Measurements from ENCODE around the gene PARD3. TPM values are rescaled to one million over a fixed set of nuclear protein-coding genes. Genes with fewer than 3 reads are reported as not detected.

PARD3 gene
- total RNA-seq, 1 experiment from 2014 or later: 51.8 TPM

DNA sequence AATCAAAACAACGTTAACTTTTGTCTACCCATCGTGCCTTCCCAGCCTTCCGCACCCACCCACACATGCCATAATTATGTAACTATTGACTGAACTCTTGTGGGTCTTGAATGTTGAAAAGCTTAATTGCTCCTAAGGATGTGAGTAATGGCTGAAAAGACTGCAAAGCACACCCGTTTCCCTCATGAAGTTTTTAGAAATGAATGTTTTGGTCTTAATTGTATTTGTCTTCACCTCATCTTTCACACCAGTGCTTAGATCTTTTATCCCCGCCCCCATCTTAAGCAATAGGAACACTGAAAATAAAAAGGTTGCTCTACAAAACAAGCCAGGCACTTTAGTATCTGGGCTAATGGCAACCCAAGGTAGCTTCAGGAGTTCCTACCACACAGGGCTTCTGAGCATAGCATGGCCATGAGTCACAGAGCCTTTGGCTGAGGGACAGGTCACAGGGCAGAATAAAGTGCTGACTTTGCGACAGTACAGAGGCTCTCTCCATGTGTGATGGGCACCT, 690.5 kb downstream of the PARD3 start (continued):
- TF ChIP-seq, protein P1, sequence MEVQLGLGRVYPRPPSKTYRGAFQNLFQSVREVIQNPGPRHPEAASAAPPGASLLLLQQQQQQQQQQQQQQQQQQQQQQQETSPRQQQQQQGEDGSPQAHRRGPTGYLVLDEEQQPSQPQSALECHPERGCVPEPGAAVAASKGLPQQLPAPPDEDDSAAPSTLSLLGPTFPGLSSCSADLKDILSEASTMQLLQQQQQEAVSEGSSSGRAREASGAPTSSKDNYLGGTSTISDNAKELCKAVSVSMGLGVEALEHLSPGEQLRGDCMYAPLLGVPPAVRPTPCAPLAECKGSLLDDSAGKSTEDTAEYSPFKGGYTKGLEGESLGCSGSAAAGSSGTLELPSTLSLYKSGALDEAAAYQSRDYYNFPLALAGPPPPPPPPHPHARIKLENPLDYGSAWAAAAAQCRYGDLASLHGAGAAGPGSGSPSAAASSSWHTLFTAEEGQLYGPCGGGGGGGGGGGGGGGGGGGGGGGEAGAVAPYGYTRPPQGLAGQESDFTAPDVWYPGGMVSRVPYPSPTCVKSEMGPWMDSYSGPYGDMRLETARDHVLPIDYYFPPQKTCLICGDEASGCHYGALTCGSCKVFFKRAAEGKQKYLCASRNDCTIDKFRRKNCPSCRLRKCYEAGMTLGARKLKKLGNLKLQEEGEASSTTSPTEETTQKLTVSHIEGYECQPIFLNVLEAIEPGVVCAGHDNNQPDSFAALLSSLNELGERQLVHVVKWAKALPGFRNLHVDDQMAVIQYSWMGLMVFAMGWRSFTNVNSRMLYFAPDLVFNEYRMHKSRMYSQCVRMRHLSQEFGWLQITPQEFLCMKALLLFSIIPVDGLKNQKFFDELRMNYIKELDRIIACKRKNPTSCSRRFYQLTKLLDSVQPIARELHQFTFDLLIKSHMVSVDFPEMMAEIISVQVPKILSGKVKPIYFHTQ (CRISPR knock-in tag; IDR thresholded peaks at IDR 0.05): no peak
- no peak for TF ChIP-seq IRF2 (CRISPR knock-in tag; IDR thresholded peaks at IDR 0.05; ENCODE audit: borderline replicate concordance, low read depth)
- no peak for TF ChIP-seq TCF7 (CRISPR knock-in tag; IDR thresholded peaks at IDR 0.05; ENCODE audit: low read depth)
- TF ChIP-seq, protein P2, sequence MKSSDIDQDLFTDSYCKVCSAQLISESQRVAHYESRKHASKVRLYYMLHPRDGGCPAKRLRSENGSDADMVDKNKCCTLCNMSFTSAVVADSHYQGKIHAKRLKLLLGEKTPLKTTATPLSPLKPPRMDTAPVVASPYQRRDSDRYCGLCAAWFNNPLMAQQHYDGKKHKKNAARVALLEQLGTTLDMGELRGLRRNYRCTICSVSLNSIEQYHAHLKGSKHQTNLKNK (CRISPR knock-in tag; IDR thresholded peaks at IDR 0.05): no peak
- no peak for TF ChIP-seq KAT7 (CRISPR knock-in tag; IDR thresholded peaks at IDR 0.05; ENCODE audit: borderline replicate concordance)
- TF ChIP-seq, protein P3, sequence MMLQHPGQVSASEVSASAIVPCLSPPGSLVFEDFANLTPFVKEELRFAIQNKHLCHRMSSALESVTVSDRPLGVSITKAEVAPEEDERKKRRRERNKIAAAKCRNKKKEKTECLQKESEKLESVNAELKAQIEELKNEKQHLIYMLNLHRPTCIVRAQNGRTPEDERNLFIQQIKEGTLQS (CRISPR knock-in tag; conservative IDR thresholded peaks at IDR 0.05): no peak
- TF ChIP-seq, protein P4, sequence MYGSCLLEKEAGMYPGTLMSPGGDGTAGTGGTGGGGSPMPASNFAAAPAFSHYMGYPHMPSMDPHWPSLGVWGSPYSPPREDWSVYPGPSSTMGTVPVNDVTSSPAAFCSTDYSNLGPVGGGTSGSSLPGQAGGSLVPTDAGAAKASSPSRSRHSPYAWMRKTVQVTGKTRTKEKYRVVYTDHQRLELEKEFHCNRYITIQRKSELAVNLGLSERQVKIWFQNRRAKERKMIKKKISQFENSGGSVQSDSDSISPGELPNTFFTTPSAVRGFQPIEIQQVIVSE (CRISPR knock-in tag; IDR thresholded peaks at IDR 0.05; ENCODE audit: borderline replicate concordance): no peak
- no peak for TF ChIP-seq TEAD1 (CRISPR knock-in tag; IDR thresholded peaks at IDR 0.05)
- no peak for TF ChIP-seq TP53 (CRISPR knock-in tag; IDR thresholded peaks at IDR 0.05)

- CTCF ChIA-PET: interaction anchor here (0.6 to 1.0 kb wide), 2 partner anchors 100 to 787 kb away, joined by 3 read pairs; partner anchors contain the start of gene NRP1
- H3K27me3 Mint-ChIP-seq (ENCODE audit: low read depth): no peaks in the 10 kb centered on the region
- no peaks in the 10 kb centered on the region for H3K9me3 Mint-ChIP-seq
- H3K4me3 Mint-ChIP-seq: no peak overlapping the region
- ATAC-seq: no peak
- no peak for DNase-seq (ENCODE audit: low spot score)
- H3K4me1 Mint-ChIP-seq: peaks cover 10% of the 10 kb centered on the region
- POLR2A ChIA-PET: no interaction called here
- no peak overlapping the region; the same call in 1 of the 2 replicates for H3K27ac Mint-ChIP-seq
- H3K36me3 Mint-ChIP-seq: no peaks in the 10 kb centered on the region; the same call in 1 of the 2 replicates
- TF ChIP-seq ATF1 (CRISPR knock-in tag; IDR thresholded peaks at IDR 0.05) (no peak), NFATC4 (CRISPR knock-in tag; IDR thresholded peaks at IDR 0.05) (no peak), KAT7 (CRISPR knock-in tag; IDR thresholded peaks at IDR 0.05; ENCODE audit: borderline replicate concordance) (no peak), MLX (CRISPR knock-in tag; IDR thresholded peaks at IDR 0.05) (no peak), ZNF281 (CRISPR knock-in tag; IDR thresholded peaks at IDR 0.05) (no peak), STAT6 (CRISPR knock-in tag; conservative IDR thresholded peaks at IDR 0.05; ENCODE audit: low read depth) (no peak), PRRX2 (CRISPR knock-in tag; IDR thresholded peaks at IDR 0.05) (no peak), TEAD1 (CRISPR knock-in tag; IDR thresholded peaks at IDR 0.05) (no peak)
- TF ChIP-seq, protein P5, sequence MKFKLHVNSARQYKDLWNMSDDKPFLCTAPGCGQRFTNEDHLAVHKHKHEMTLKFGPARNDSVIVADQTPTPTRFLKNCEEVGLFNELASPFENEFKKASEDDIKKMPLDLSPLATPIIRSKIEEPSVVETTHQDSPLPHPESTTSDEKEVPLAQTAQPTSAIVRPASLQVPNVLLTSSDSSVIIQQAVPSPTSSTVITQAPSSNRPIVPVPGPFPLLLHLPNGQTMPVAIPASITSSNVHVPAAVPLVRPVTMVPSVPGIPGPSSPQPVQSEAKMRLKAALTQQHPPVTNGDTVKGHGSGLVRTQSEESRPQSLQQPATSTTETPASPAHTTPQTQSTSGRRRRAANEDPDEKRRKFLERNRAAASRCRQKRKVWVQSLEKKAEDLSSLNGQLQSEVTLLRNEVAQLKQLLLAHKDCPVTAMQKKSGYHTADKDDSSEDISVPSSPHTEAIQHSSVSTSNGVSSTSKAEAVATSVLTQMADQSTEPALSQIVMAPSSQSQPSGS (CRISPR knock-in tag; IDR thresholded peaks at IDR 0.05; ENCODE audit: borderline replicate concordance, low read depth): no peak
- TF ChIP-seq, protein P2 (CRISPR knock-in tag; IDR thresholded peaks at IDR 0.05): no peak
- TF ChIP-seq, protein P6, sequence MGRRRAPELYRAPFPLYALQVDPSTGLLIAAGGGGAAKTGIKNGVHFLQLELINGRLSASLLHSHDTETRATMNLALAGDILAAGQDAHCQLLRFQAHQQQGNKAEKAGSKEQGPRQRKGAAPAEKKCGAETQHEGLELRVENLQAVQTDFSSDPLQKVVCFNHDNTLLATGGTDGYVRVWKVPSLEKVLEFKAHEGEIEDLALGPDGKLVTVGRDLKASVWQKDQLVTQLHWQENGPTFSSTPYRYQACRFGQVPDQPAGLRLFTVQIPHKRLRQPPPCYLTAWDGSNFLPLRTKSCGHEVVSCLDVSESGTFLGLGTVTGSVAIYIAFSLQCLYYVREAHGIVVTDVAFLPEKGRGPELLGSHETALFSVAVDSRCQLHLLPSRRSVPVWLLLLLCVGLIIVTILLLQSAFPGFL (CRISPR knock-in tag; IDR thresholded peaks at IDR 0.05; ENCODE audit: borderline replicate concordance): no peak
Observed at GRCh38 chr10:34121781-34122622, 693.1 kb downstream of the PARD3 start.
